HFF-Myc (cell line): Measurements from ENCODE around the gene GTSE1.
A peak's percentile ranks its signal among the peaks of the same experiment; 100 is the strongest.

Experiments used
- DNase-seq: peaks from one replicate; pipeline ENCODE4 v3.0.0-alpha.2; 2011; ENCODE audit warnings: low read depth; ENCODE audit errors: extremely low read depth
- H3K4me3 ChIP-seq: replicated peaks from 2 replicates; pipeline ENCODE4 v1.5.1; 2011; ENCODE audit warnings: low read depth, mild to moderate bottlenecking, control low read depth, low read length
- TF ChIP-seq, protein P1 (sequence below): IDR thresholded peaks from 2 replicates; pipeline ENCODE4 v1.5.1; 2012; ENCODE audit warnings: mild to moderate bottlenecking, low read depth, low read length, control low read depth; ENCODE audit errors: missing control alignments

The GTSE1 gene

DNA sequence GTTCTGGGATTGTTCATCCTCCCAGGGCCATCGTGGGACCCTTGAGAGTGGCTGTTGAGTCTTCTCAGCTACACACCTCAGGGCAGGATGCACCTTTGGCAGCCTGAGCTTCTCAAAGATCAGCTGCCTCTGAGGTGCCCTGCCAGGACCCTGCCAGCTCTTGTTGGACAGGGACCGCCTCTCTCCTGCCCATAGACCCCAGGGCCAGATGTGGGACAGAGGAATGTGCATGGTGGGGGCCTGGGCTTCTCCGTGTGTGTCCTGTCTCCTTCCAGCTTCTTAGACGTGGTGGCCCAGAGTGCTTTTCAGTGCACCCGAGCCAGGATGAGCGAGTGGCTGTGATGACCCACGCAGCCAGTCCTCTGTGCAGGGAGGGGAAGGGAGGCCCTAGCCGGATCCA is 32.9 kb downstream of the GTSE1 start:
- H3K4me3 ChIP-seq, result no peak overlapping the region
- DNase-seq, result no peak
- TF ChIP-seq, protein P1, sequence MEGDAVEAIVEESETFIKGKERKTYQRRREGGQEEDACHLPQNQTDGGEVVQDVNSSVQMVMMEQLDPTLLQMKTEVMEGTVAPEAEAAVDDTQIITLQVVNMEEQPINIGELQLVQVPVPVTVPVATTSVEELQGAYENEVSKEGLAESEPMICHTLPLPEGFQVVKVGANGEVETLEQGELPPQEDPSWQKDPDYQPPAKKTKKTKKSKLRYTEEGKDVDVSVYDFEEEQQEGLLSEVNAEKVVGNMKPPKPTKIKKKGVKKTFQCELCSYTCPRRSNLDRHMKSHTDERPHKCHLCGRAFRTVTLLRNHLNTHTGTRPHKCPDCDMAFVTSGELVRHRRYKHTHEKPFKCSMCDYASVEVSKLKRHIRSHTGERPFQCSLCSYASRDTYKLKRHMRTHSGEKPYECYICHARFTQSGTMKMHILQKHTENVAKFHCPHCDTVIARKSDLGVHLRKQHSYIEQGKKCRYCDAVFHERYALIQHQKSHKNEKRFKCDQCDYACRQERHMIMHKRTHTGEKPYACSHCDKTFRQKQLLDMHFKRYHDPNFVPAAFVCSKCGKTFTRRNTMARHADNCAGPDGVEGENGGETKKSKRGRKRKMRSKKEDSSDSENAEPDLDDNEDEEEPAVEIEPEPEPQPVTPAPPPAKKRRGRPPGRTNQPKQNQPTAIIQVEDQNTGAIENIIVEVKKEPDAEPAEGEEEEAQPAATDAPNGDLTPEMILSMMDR, result no peak

DNA sequence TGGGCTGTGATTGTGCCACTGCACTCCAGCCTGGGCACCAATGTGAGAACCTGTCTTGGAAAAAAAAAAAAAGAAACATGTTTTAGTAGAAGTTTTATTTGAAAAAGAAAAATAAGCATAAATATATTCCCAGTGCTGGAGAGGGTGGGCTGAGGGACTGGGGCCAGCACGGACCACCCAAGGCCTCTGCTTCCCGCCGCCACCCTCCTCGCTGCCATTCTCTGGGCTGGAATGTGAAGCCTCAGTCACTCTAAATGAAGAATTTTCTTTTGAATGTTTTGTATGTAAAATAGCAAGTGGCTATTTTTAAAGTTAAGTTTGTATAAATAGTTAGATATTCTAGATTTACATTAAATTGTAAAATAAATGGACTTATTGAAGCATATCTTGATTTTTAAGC is 33.8 kb downstream of the GTSE1 start:
- TF ChIP-seq, protein P1, result no peak
- no peak for DNase-seq
- H3K4me3 ChIP-seq, result no peak overlapping the region

DNA sequence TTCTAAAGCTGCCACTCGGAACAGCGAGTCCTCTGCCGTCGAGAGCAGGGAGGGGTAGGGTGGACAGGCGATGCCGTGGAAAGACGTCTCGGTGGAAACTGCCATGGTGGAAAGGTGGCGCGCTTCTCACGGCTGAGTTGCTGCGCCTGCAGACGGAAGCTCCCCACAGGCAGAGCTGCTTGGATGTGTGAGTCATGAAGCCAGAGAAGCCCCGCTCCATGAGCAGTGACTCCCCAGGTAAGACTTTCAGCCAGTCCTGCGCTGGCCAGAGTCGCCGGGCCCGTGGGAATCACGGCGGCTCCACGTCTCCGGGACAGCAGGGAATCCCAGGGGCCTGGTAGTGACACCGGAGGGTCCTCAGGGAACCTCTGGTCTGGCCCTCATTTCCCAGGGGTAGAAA is 34.8 kb downstream of the GTSE1 start:
- DNase-seq, result no peak
- H3K4me3 ChIP-seq, result no peak overlapping the region
- TF ChIP-seq, protein P1, result no peak

DNA sequence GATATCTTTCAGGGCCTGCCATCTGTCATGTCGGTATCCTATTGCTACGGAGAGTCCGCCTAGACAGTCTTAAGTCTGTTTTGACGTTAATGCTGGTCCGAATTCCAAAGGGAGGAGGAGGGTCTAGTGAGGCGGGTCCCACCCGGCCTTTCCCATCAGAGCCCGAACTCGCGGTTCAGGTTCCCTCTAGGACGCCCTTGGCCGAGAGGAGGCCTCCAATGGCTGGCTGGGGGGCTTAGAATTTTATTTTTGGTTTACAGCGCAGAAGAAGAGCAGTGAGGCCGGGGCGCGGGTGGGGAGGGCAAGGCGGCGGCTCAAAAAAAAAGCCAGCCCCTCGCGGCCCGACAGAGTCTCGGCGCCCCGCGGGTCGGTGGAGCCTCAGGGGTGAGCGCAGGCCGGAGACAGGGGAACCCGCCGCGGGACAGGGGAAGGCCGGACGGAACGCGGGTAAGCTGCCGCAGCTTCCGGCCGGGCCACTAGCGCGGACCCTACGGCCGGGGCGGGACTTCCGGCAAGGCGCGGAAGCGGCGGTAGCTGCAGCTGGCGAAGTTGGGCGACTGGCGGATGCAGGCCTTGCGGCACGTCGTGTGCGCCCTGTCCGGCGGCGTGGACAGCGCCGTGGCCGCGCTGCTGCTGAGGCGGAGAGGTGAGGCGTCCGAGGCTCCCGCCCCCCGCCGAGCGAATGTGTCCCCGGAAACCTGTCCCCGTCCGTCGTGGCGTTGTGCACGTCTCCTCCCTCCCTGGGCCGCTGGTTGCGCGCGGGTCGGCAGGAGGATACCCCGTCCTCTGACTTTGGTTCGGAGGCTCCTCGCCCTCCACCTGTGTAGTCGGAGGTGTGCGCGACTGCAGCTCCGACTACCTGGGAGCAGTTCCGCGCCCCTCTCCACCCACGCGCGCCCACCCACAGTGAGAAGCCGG is 38.8 kb downstream of the GTSE1 start, which contains the start of gene TRMU:
TRMU (plus strand) TSS at position 514 of the 918 bp plus-strand sequence; CDS start at position 565, 51 bp downstream.
- H3K4me3 ChIP-seq, result peak within 1 kb of the TSS; percentile 91
- peak; percentile 31 for DNase-seq
- TF ChIP-seq, protein P1, result no peak

DNA sequence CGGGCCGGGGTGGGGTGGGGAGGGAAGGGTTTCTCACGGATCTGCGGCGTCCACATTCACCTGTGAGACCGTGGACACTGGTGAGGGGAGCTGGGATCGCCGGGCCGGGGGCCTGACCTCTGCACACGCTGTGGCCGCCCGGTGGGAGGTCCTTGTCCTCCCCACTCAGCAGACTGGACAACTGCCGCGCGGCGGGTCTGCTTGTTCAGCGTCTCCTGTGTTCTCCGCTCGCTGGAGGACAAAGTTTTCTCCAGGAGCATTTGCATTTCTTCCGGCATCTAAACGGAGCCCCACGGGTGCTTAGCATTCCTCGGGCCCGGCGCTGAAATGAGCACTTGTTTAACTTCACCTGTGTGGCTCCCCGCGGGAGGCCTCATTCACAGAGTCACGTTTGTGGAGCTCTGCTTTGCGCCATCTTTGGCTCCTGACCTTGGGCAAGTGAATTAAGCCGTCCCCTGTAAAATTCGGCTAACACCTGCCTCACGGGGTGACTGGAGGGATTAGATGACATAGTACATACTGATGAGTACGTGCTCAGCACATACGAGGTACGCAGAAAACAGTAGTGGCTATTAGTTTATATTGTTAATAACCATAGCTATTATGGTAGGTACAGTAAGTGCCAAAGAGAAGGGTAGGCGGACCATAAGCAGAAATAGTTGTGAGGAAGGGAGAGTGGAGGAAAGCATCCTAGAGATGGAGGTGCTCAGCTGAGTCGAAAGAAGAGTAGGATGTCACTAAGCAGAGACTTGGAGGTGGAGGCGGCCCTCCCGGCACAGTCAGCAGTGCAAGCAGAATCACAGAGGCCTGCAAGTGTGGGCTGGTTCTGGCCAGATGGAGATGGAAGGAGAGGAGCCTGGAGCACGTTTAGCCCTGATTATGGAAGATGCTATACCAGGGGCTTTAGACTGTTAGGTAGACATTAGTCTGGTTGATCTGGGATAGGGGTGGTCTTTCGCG is 39.7 kb downstream of the GTSE1 start:
- TF ChIP-seq, protein P1, result no peak
- peak overlapping the region; percentile 91 for H3K4me3 ChIP-seq
- DNase-seq, result no peak

DNA sequence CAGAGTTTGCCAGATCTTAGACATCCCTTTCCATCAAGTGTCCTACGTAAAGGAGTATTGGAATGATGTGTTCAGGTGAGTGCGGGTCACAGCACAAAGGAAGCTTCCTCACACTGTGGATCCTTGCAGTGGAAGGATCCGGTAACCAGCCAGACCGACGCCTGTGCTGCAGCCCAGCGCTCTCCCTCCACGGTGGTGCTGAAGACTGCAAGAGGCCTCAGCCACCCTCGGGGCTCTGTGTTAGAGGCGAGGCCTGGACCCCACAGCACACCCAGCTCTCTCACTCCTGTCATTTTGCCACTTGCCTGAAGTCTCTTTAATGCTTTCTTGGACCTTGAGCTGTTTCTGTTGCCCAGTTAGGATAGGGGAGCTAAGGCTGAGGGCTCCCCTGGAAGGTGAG is 41.2 kb downstream of the GTSE1 start:
- no peak overlapping the region for H3K4me3 ChIP-seq
- DNase-seq, result no peak
- TF ChIP-seq, protein P1, result no peak
